GM21723 (cell line): ENCODE results near the gene LRRK2.
"Not testable (repeated sequence)": the region's sequence is repeated elsewhere in the genome, so short reads cannot be mapped to it uniquely, and the experiment has no call there.

Source experiments
- ATAC-seq: cut with Tn5 transposase; IDR thresholded peaks from one replicate; pipeline ENCODE4 v1.9.1; 2021; ENCODE audit warnings: mild to moderate bottlenecking, moderate library complexity; ENCODE audit not compliant: unreplicated experiment

LRRK2 gene

GRCh38 chr12:40387279-40387678 lies 162.5 kb downstream of the LRRK2 start:
- not testable (repeated sequence) for ATAC-seq

GRCh38 chr12:40390980-40391379 lies 166.2 kb downstream of the LRRK2 start:
- ATAC-seq: no peak

GRCh38 chr12:40393026-40393425 lies 168.2 kb downstream of the LRRK2 start:
- no peak for ATAC-seq

- ATAC-seq: no peak
Measured at GRCh38 chr12:40399656-40400055, 174.9 kb downstream of the LRRK2 start.

- ATAC-seq: no peak
Measured at GRCh38 chr12:40405419-40405818, 180.6 kb downstream of the LRRK2 start.
